HT-29 (cell line): ENCODE results near the gene MYBPHL. TPM values are rescaled to one million over a fixed set of nuclear protein-coding genes. Genes with fewer than 3 reads are reported as not detected.

ENCODE experiments used
- DNase-seq: peaks from one replicate; pipeline ENCODE4 v3.0.0-alpha.2; 2015; ENCODE audit warnings: low spot score
- total RNA-seq: library from RNA; depleted of rRNA; stranded (reverse); fragments of >200 nt; shearing (Covaris generic); gene quantifications from 2 replicates; pipeline ENCODE4 v1.2.3, GENCODE V29; 2014; rRNA removed

The MYBPHL gene
- total RNA-seq, 1 experiment from 2014 or later = not detected

GRCh38 chr1:109252167-109252892 is 54.5 kb downstream of the MYBPHL start:
- DNase-seq = no peak

DNA sequence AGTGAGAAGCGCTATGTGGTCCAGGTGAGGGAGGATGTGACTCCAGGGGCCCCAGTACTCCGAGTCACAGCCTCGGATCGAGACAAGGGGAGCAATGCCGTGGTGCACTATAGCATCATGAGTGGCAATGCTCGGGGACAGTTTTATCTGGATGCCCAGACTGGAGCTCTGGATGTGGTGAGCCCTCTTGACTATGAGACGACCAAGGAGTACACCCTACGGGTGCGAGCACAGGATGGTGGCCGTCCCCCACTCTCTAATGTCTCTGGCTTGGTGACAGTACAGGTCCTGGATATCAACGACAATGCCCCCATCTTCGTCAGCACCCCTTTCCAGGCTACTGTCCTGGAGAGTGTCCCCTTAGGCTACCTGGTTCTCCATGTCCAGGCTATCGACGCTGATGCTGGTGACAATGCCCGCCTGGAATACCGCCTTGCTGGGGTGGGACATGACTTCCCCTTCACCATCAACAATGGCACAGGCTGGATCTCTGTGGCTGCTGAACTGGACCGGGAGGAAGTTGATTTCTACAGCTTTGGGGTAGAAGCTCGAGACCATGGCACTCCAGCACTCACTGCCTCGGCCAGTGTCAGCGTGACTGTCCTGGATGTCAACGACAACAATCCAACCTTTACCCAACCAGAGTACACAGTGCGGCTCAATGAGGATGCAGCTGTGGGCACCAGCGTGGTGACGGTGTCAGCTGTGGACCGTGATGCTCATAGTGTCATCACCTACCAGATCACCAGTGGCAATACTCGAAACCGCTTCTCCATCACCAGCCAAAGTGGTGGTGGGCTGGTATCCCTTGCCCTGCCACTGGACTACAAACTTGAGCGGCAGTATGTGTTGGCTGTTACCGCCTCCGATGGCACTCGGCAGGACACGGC is 55.3 kb downstream of the MYBPHL start:
- no peak for DNase-seq

DNA sequence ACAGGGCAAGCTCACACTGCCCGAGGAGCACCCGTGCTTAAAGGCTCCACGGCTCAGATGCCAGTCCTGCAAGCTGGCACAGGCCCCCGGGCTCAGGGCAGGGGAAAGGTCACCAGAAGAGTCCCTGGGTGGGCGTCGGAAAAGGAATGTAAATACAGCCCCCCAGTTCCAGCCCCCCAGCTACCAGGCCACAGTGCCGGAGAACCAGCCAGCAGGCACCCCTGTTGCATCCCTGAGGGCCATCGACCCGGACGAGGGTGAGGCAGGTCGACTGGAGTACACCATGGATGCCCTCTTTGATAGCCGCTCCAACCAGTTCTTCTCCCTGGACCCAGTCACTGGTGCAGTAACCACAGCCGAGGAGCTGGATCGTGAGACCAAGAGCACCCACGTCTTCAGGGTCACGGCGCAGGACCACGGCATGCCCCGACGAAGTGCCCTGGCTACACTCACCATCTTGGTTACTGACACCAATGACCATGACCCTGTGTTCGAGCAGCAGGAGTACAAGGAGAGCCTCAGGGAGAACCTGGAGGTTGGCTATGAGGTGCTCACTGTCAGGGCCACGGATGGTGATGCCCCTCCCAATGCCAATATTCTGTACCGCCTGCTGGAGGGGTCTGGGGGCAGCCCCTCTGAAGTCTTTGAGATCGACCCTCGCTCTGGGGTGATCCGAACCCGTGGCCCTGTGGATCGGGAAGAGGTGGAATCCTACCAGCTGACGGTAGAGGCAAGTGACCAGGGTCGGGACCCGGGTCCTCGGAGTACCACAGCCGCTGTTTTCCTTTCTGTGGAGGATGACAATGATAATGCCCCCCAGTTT is 56.1 kb downstream of the MYBPHL start:
- no peak for DNase-seq

- no peak for DNase-seq
Observed at GRCh38 chr1:109249654-109250401, 57.0 kb downstream of the MYBPHL start.

GRCh38 chr1:109248797-109249629 is 57.8 kb downstream of the MYBPHL start, which contains the start of gene CELSR2:
CELSR2 (plus strand) TSS chr1:109249539; CDS start chr1:109250080, 541 bp downstream.
- peak; percentile 55 for DNase-seq

- DNase-seq = no peak
Observed at GRCh38 chr1:109248444-109248796, 58.4 kb downstream of the MYBPHL start.

DNA sequence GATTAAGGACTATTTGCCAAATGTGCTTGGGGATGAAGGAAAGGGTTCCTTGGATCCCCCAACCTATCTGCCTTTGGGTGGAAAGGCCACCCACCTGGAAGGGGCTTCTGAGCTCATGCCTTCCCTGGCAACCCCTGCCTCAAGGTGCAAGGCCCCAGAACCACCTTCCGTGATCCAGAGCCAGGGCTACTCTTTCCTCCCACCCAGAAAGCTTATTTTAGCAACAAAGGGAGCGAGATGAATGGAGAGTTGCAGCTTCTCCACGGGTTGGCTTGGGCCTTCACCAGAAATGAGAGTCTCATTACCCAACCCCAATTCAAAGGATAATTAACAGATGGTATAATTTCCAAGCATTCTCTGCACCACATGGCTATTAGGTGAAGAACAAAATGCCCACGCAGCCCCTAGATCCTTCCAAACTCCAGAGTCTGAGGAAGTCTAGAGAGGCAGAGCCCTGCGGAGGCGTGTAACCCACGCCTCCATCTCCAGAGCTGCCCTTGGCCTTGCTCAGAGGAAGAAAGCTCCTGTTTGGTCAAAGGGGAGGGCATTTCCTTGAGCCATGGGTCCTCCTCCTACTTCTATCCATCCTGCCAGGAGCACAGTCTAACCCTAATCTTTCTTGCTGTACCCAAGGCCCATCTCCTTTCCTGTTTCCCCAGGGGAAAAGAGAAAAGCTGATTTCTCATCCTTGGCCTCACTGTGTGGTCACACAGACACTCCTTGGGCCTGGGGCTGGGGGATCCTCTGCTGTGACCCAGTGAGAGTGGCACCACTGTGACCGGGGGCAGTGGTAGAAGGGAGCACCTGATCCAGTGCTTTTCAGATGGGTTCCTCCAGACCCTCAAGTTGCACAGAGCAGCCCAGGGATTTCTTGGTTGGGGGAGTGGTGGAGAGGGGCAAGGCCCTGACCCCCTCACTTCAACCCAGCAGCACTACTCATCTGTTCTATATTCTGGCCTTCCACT is 59.1 kb downstream of the MYBPHL start:
- DNase-seq = no peak

DNA sequence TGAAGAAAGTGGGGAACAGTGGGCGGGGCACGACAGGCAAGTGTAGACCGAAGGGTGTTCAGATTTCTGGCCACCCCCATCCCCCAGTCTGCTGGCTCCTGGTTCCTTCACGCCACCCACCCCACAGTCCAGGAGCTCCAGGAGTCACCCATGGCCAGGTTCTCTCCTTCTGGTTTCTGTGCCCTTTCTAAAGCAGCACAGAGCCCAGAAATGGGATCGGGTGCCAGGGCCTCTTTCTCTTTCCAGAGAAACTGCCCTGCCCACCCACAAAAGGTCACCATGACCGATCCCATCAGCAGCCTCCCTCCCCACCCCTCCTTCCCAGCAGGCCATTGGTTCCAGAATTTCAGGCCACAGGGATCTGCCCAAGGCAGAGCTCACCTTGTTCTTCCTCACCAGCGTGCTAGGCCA is 60.7 kb downstream of the MYBPHL start:
- no peak for DNase-seq

DNA sequence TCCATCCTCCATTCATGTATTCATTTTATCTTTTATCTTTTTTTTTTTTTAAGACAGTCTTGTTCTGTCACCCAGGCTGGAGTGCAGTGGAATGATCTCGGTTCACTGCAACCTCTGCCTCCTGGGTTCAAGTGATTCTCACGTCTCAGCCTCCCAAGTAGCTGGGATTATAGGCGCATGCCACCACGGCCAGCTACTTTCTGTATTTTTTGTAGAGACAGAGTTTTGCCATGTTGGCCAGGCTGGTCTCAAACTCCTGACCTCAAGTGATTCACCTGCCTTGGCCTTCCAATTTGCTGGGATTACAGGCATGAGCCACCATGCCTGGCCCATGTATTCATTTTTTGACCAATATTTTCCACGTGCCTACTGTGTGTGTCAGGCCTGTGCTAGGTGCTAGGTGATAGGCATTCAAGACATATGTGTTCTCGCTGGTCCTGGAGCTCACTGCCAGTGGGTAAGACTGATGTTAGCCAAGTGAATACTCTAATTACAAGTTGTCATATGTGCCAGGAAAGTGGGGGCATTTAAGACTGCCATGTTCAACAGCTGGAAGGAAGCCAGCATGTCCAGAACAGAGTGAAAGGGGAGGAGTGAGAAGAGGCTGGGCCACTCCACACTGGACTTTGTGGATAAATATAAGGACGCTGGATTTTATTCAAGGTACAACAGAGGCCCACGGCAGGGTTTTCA is 62.8 kb downstream of the MYBPHL start:
- no peak for DNase-seq

GRCh38 chr1:109243221-109243620 is 63.6 kb downstream of the MYBPHL start:
- no peak for DNase-seq

GRCh38 chr1:109242387-109242786 is 64.4 kb downstream of the MYBPHL start:
- no peak for DNase-seq

Other genes with a start within 250 kb of the MYBPHL start
- 10.5 and 15.2 TPM in 2 replicates for gene TAF13, start 231.0 kb downstream of the MYBPHL start, total RNA-seq
- 9.8 and 16.4 TPM in 2 replicates for gene TMEM167B, start 216.2 kb downstream of the MYBPHL start, total RNA-seq
- gene ELAPOR1, start 192.9 kb downstream of the MYBPHL start, total RNA-seq = 0.44 and 0.71 TPM in 2 replicates
- 109 and 125 TPM in 2 replicates for gene SARS1, start 93.1 kb downstream of the MYBPHL start, total RNA-seq
- 1.1 and 1.4 TPM in 2 replicates for gene CELSR2, start 57.5 kb downstream of the MYBPHL start, total RNA-seq
- gene PSRC1, start 23.9 kb downstream of the MYBPHL start, total RNA-seq = 54.6 and 61.1 TPM in 2 replicates
- 15.3 and 16.3 TPM in 2 replicates for gene SORT1, start 90.9 kb upstream of the MYBPHL start, total RNA-seq
- 61.2 and 80.9 TPM in 2 replicates for gene PSMA5, start 119.4 kb upstream of the MYBPHL start, total RNA-seq
- not detected in 2 replicates for gene SYPL2, start 159.5 kb upstream of the MYBPHL start, total RNA-seq
- gene ATXN7L2, start 176.9 kb upstream of the MYBPHL start, total RNA-seq = 10.8 and 14.1 TPM in 2 replicates
- gene CYB561D1, start 187.1 kb upstream of the MYBPHL start, total RNA-seq = 5.9 TPM in 2 replicates
- 1.1 and 1.2 TPM in 2 replicates for gene AMIGO1, start 202.7 kb upstream of the MYBPHL start, total RNA-seq
- 0.18 TPM in 1 of 2 replicates, not detected in the other for gene GPR61, start 232.9 kb upstream of the MYBPHL start, total RNA-seq
- gene GNAI3, start 241.6 kb upstream of the MYBPHL start, total RNA-seq = 3.8 and 3.9 TPM in 2 replicates